Activated naive CD4-positive, alpha-beta T cell treated with anti-CD3 and anti-CD28 coated beads, Interleukin-2, amount 50 U/mL, for 72 hours (primary cell): Measurements from ENCODE around the gene LZTR1. TPM values are rescaled to one million over a fixed set of nuclear protein-coding genes. Genes with fewer than 3 reads are reported as not detected.

Experiments used
- ATAC-seq, 2 donors: fragments of 150-1000 bp; cut with Tn5 transposase; 2 replicates each; pipeline ENCODE4 v1.10.0; 2021; ENCODE audit warnings: mild to moderate bottlenecking in 2 of 2, moderate library complexity in 2 of 2
- DNase-seq, 2 donors: peaks; one replicate each; pipeline ENCODE4 v3.0.0; 2021 to 2022; ENCODE audit warnings: low spot score in 2 of 2
- H3K27ac Mint-ChIP-seq, 2 donors: one replicate each; pipeline ENCODE4 v1.8.0; 2022; ENCODE audit warnings: mild to moderate bottlenecking in 2 of 2, mixed read lengths in 2 of 2
- H3K36me3 Mint-ChIP-seq, 2 donors: one replicate each; pipeline ENCODE4 v1.8.0; 2022; ENCODE audit warnings: mixed read lengths in 2 of 2
- H3K9me3 Mint-ChIP-seq, 2 donors: one replicate each; pipeline ENCODE4 v1.8.0; 2022; ENCODE audit warnings: mixed read lengths in 2 of 2
- total RNA-seq, 2 donors: library from RNA; stranded (reverse); gene quantifications; one replicate each; pipeline ENCODE4 v1.2.3, GENCODE V29; 2022

Gene LZTR1
- total RNA-seq, 2 donors from 2014 or later = 30.7 to 41.8 TPM

DNA sequence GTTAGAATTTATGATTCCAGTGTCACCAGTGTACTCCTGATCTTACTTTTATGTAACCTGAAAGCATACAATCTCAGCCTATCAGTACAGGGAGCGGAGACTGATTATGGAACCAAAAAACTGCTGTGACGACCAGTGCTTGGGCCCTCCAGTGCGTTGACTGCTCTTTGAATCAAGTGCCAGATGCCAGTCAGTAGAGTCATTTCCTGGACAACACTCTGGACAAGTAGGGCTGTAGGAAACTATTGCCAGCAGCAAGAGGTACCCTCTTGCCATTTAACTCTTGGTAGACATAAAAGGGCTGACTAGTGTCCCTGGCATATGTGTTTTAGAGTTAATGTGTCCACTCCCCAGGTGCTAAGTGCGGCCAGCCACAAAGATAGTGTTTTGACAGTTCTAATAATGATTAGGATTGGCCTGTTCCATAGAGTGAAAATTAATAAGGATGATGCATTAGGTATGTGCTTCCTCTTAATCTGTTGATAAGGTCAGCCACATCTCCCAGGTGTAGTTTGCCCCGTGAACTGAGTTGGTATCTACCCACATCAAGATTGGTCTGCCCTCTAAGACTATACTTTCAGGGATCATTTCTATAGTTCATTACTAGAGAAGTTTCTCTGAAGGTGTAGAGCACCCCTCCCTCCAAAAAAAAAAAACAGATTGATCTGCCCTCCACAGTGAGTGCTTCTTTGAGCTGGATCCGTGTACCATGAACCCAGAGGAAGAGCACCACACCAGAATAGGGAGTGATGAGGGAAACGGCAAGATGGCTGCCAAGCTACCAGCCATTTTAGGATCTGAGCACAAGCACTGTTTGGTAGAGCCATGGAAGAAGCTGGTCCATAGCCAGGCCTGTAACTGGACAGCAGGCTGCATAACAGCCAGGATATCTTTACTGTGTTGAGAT lies 35.8 kb upstream of the LZTR1 start:
- H3K27ac Mint-ChIP-seq = no peak overlapping the region
- ATAC-seq (no peak), DNase-seq (no peak)
- H3K36me3 Mint-ChIP-seq = peaks cover 0 to 25% of the 10 kb centered on the region in 2 donors
- no peaks in the 10 kb centered on the region for H3K9me3 Mint-ChIP-seq

DNA sequence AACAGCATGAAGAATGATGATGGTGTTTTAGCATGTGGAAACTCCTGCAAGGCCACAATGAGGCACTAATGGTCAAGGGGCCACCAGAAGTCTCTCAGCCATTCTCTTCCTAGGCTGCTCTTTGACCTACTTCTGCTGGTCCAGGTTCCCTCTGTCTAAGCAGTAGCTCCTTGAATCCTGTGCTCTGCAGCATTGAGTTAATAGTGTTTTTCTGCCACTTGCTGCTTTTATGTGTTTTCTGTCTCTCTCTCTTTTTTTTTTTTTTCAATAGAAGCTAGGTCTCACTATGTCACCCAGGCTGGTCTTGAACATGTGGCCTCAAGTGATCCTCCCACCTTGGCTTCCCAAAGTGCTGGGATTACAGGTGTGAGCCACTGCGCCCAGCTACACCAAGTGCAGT lies 35.1 kb upstream of the LZTR1 start:
- no peak for DNase-seq
- H3K27ac Mint-ChIP-seq = no peak overlapping the region
- H3K9me3 Mint-ChIP-seq = no peaks in the 10 kb centered on the region
- ATAC-seq = no peak
- H3K36me3 Mint-ChIP-seq = peaks cover 0 to 25% of the 10 kb centered on the region in 2 donors

DNA sequence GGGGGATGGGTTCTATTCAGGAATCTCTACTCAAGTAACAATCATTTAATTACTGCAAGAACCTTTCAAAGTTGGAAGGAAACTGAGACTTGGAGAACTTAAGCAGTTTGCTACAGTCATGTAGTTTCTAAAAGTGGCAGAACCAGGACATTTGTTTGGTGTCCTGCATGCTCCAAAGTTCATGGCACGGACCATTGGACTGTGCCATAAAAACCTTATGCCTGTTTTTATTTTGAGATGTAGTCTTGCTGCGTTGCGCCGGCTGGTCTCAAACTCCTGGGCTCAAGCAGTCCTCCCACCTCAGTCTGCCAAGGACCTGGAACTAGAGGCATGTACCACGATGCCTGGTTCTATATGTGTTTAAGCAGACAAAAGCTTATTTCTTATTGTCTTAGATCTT lies 33.6 kb upstream of the LZTR1 start:
- Mint-ChIP-seq H3K27ac (no peak overlapping the region), H3K9me3 (no peaks in the 10 kb centered on the region), H3K36me3 (peaks cover 0 to 22% of the 10 kb centered on the region in 2 donors)
- DNase-seq (no peak), ATAC-seq (no peak)

GRCh38 chr22:20948989-20949388 lies 33.1 kb upstream of the LZTR1 start:
- Mint-ChIP-seq H3K27ac (peak overlapping the region in 1 of 2 donors; percentile 44), H3K36me3 (peaks cover 0 to 18% of the 10 kb centered on the region in 2 donors), H3K9me3 (no peaks in the 10 kb centered on the region)
- ATAC-seq = no peak
- DNase-seq = no peak

DNA sequence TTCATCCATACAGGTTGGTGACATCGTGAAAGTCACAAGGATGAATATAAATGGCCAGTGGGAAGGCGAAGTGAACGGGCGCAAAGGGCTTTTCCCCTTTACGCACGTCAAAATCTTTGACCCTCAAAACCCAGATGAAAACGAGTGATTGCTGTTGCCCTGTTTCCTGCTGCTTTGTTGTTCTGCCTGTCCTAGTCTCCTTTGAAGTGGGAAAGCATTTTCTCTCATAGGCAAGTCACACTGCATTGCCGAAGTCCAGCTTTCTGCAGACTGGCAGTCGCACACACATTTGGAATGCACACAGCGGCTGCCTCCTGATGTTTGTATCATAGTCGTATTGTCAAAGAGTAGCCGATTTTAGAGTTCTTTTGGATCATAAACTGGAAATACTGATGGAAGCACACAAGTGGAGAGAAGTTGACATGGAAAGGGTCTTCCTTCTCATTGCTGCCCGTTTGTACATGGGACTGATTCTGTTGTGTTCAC lies 32.4 kb upstream of the LZTR1 start:
- Mint-ChIP-seq H3K36me3 (peaks cover 0 to 18% of the 10 kb centered on the region in 2 donors), H3K9me3 (no peaks in the 10 kb centered on the region), H3K27ac (no peak overlapping the region)
- no peak for ATAC-seq
- DNase-seq = no peak

- DNase-seq (no peak), ATAC-seq (no peak)
- no peak overlapping the region for H3K27ac Mint-ChIP-seq
- H3K36me3 Mint-ChIP-seq = peaks cover 0 to 18% of the 10 kb centered on the region in 2 donors
- H3K9me3 Mint-ChIP-seq = no peaks in the 10 kb centered on the region
These were observed 30.8 kb upstream of the LZTR1 start for GRCh38 chr22:20951151-20951931.

GRCh38 chr22:20951932-20952380 lies 30.1 kb upstream of the LZTR1 start:
- no peak for DNase-seq
- Mint-ChIP-seq H3K27ac (no peak overlapping the region), H3K36me3 (peaks cover 0 to 18% of the 10 kb centered on the region in 2 donors), H3K9me3 (no peaks in the 10 kb centered on the region)
- no peak for ATAC-seq

- ATAC-seq (no peak), DNase-seq (no peak)
- peaks cover 0 to 18% of the 10 kb centered on the region in 2 donors for H3K36me3 Mint-ChIP-seq
- H3K27ac Mint-ChIP-seq = peak overlapping the region in 1 of 2 donors; percentile 38
- H3K9me3 Mint-ChIP-seq = no peaks in the 10 kb centered on the region
These were observed 29.4 kb upstream of the LZTR1 start for GRCh38 chr22:20952544-20953341.

- DNase-seq (no peak), ATAC-seq (no peak)
- Mint-ChIP-seq H3K36me3 (peaks cover 0 to 18% of the 10 kb centered on the region in 2 donors), H3K9me3 (no peaks in the 10 kb centered on the region), H3K27ac (no peak overlapping the region)
These were observed 28.8 kb upstream of the LZTR1 start for GRCh38 chr22:20953342-20953608.

GRCh38 chr22:20953668-20954500 lies 28.2 kb upstream of the LZTR1 start:
- no peak for DNase-seq
- Mint-ChIP-seq H3K36me3 (peaks cover 0 to 18% of the 10 kb centered on the region in 2 donors), H3K27ac (peak overlapping the region in 1 of 2 donors; percentile 41), H3K9me3 (no peaks in the 10 kb centered on the region)
- ATAC-seq = no peak

GRCh38 chr22:20955548-20955947 lies 26.5 kb upstream of the LZTR1 start:
- no peak for DNase-seq
- H3K9me3 Mint-ChIP-seq = no peaks in the 10 kb centered on the region
- no peak overlapping the region for H3K27ac Mint-ChIP-seq
- ATAC-seq = peak in 1 of 2 donors; percentile 30
- peaks cover 0 to 6% of the 10 kb centered on the region in 2 donors for H3K36me3 Mint-ChIP-seq

- DNase-seq (no peak), ATAC-seq (no peak)
- H3K36me3 Mint-ChIP-seq = peaks cover 0 to 6% of the 10 kb centered on the region in 2 donors
- H3K27ac Mint-ChIP-seq = no peak overlapping the region
- no peaks in the 10 kb centered on the region for H3K9me3 Mint-ChIP-seq
These were observed 25.6 kb upstream of the LZTR1 start for GRCh38 chr22:20956258-20957101.

DNA sequence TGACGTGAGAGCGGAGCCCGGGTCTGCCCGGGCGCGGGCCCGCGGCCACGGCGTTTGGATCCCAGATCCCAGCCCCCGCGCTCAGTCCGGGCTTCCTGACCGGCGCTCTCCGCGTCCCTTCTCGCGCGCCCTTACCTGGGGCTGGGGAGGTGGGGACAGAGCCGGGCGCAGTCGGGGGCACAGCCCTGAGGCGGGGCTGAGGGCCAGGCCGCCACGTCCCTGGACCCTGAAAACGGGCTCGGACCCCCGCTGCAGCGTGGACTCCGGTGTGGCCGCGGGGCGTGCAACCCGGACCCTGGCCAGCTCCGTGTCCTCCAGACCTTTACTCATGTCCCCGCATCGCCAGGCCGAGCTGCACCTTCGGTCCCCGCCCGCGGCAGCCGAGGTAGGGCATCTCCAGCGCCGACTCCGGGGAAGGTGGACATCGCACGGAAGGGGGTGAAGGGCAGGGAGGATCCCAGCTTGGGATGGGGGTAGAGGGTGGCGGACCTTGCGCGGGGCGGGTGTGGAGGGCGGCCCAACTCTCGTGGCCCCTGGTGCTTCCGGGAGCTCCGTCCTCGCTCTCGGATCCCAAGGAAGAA lies 24.9 kb upstream of the LZTR1 start:
- Mint-ChIP-seq H3K36me3 (peaks cover 0 to 6% of the 10 kb centered on the region in 2 donors), H3K27ac (no peak overlapping the region), H3K9me3 (no peaks in the 10 kb centered on the region)
- peak in 1 of 2 donors; percentile 4 for ATAC-seq
- DNase-seq = no peak

- no peak for DNase-seq
- ATAC-seq = peak in 1 of 2 donors; percentile 27
- Mint-ChIP-seq H3K9me3 (no peaks in the 10 kb centered on the region), H3K27ac (peak overlapping the region in 1 of 2 donors; percentile 50), H3K36me3 (no peaks in the 10 kb centered on the region)
These were observed 24.2 kb upstream of the LZTR1 start for GRCh38 chr22:20957683-20958431.
